Endothelial cell of umbilical vein (primary cell): ENCODE measurements around the gene LENG9. TPM values are rescaled to one million over a fixed set of nuclear protein-coding genes. Genes with fewer than 3 reads are reported as not detected.

Experiments used
- BruUV-seq: library from RNA; stranded (reverse); fragments of 400-500 nt; replicated peaks from 2 replicates; lab custom pipeline; 2021; lab: Mats Ljungman, UMichigan
- CTCF ChIA-PET: fragments of 300-600, 350-600 bp; sonication (Branson Sonifier 250); formaldehyde crosslinking; loops from one replicate; lab custom pipeline; 2021; ENCODE audit warnings: antibody characterized with exemption, inconsistent platforms; lab: Charles Lee
- POLR2A ChIA-PET: fragments of 300-600, 350-600 bp; sonication (Branson Sonifier 250); formaldehyde crosslinking; loops from one replicate; lab custom pipeline; 2021; ENCODE audit warnings: antibody characterized with exemption, inconsistent platforms; lab: Charles Lee
- DNase-seq: peaks from one replicate; pipeline ENCODE4 v3.0.0-alpha.2; 2011; ENCODE audit warnings: low read depth, low spot score
- FAIRE-seq: peaks from 2 replicates; lab custom pipeline; 2011; peaks lifted over from hg19 to GRCh38; lab: Jason Lieb, UNC
- H2AFZ ChIP-seq: 2 replicates; pipeline ENCODE4 v1.6.0; 2012; ENCODE audit warnings: low read depth, low read length, control low read depth, inconsistent platforms
- H3K27ac ChIP-seq: 2 replicates; pipeline ENCODE4 v1.5.1; 2011; ENCODE audit warnings: low read depth, mild to moderate bottlenecking, control low read depth, low read length, moderate library complexity; ENCODE audit not compliant: insufficient read depth
- H3K27me3 ChIP-seq, 2 experiments: 2 replicates each; pipeline versions ENCODE4 v1.6.0 to v1.6.1; 2011; ENCODE audit warnings: low read length in 2 of 2, mixed read lengths in 1 of 2; ENCODE audit not compliant: control insufficient read depth in 2 of 2, insufficient read depth in 2 of 2
- H3K36me3 ChIP-seq, 2 experiments: 2 replicates in 1 of 2; 3 replicates in 1 of 2; pipeline ENCODE4 v1.5.1; 2011; ENCODE audit warnings: low read length in 2 of 2, mild to moderate bottlenecking in 1 of 2, moderate library complexity in 1 of 2; ENCODE audit not compliant: control insufficient read depth in 2 of 2, insufficient read depth in 2 of 2; ENCODE audit errors: extremely low read depth in 1 of 2
- H3K4me1 ChIP-seq: 3 replicates; pipeline ENCODE4 v1.5.1; 2011; ENCODE audit warnings: mild to moderate bottlenecking, low read length; ENCODE audit not compliant: control insufficient read depth, insufficient read depth; ENCODE audit errors: extremely low read depth
- H3K4me2 ChIP-seq: 2 replicates; pipeline ENCODE4 v1.6.1; 2011; ENCODE audit warnings: low read length, control low read depth, mixed read lengths; ENCODE audit not compliant: insufficient read depth
- H3K4me3 ChIP-seq, 3 experiments: fragments of 200-600 bp in 1 of 3; sonication (generic), shearing (Covaris generic) in 1 of 3; replicated peaks in 1 of 3; 2 replicates each; pipeline ENCODE4 v1.5.1; 2011 to 2016; ENCODE audit warnings: control low read depth in 3 of 3, low read length in 3 of 3, mild to moderate bottlenecking in 2 of 3, inconsistent platforms in 1 of 3, low read depth in 1 of 3, moderate library complexity in 1 of 3; ENCODE audit not compliant: insufficient read depth in 1 of 3
- H3K79me2 ChIP-seq: 2 replicates; pipeline ENCODE4 v1.6.0; 2012; ENCODE audit warnings: low read length, inconsistent platforms; ENCODE audit not compliant: control insufficient read depth, insufficient read depth
- H3K9ac ChIP-seq: replicated peaks from 2 replicates; pipeline ENCODE3; 2011; ENCODE audit warnings: low read length, control low read depth; ENCODE audit not compliant: insufficient read depth; ENCODE audit errors: extremely low read depth
- H3K9me1 ChIP-seq: replicated peaks from 3 replicates; pipeline ENCODE4 v1.6.0; 2011; ENCODE audit warnings: mild to moderate bottlenecking, low read length; ENCODE audit not compliant: control insufficient read depth, insufficient read depth; ENCODE audit errors: extremely low read depth
- H3K9me3 ChIP-seq: replicated peaks from 2 replicates; pipeline ENCODE4 v1.5.1; 2012; ENCODE audit warnings: low read length, inconsistent platforms; ENCODE audit not compliant: control insufficient read depth, insufficient read depth
- H4K20me1 ChIP-seq: replicated peaks from 2 replicates; pipeline ENCODE3; 2011; ENCODE audit warnings: mild to moderate bottlenecking, low read length; ENCODE audit not compliant: control insufficient read depth, insufficient read depth; ENCODE audit errors: extremely low read depth
- FOS ChIP-seq: IDR thresholded peaks from 2 replicates; pipeline ENCODE4 v1.6.1; 2011; ENCODE audit warnings: mild to moderate bottlenecking, low read length, moderate library complexity, borderline replicate concordance; ENCODE audit not compliant: insufficient read depth
- JUN ChIP-seq: IDR thresholded peaks from 2 replicates; pipeline ENCODE4 v1.6.1; 2011; ENCODE audit warnings: borderline replicate concordance, low read depth; ENCODE audit not compliant: insufficient read length, insufficient read depth
- MYC ChIP-seq: IDR thresholded peaks from one replicate; pipeline ENCODE4 v1.6.1; 2011; ENCODE audit warnings: mild to moderate bottlenecking, low read depth, low read length
- POLR2AphosphoS5 ChIP-seq: IDR thresholded peaks from 2 replicates; pipeline ENCODE4 v1.6.1; 2012; ENCODE audit warnings: low read depth, mild to moderate bottlenecking, control low read depth, low read length, moderate library complexity; ENCODE audit not compliant: insufficient read depth
- dilution Hi-C: fragments of 300-500 bp; cut with MboI; formaldehyde crosslinking; loops from one replicate; pipeline ENCODE4 v1.15.0; 2019; ENCODE audit warnings: low sequenced_read_pairs; ENCODE audit not compliant: extremely low pct_ligation_motif_present
- intact Hi-C: fragments of 100-400 bp; cut with micrococcal nuclease; formaldehyde crosslinking; loops from one replicate; pipeline ENCODE4 v1.10.0; 2022
- polyA plus RNA-seq, 4 experiments: library from polyadenylated mRNA; depleted of rRNA in 3 of 4; stranded (reverse) in 3 of 4; unstranded in 1 of 4; fragments of >200 nt; gene quantifications; 2 replicates each; pipeline versions ENCODE4 v1.2.1 to v1.2.3, GENCODE V29; 2011 to 2012; ENCODE audit warnings: missing spikeins in 1 of 4
- total RNA-seq: library from RNA; stranded (reverse); gene quantifications from 2 replicates; pipeline ENCODE4 v1.2.3, GENCODE V29; 2021
- TF ChIP-seq, protein P1 (sequence below), 2 donors: IDR thresholded peaks; 1 replicate in 1 of 2; 2 replicates in 1 of 2; pipeline ENCODE4 v1.5.1; 2011; ENCODE audit warnings: low read length in 2 of 2, mild to moderate bottlenecking in 2 of 2, moderate library complexity in 2 of 2, control low read depth in 1 of 2, inconsistent platforms in 1 of 2, low read depth in 1 of 2; ENCODE audit not compliant: insufficient read depth in 1 of 2; ENCODE audit errors: extremely low read depth in 1 of 2
- TF ChIP-seq, protein P2 (sequence below): IDR thresholded peaks from 2 replicates; pipeline ENCODE4 v1.6.1; 2011; ENCODE audit not compliant: insufficient read depth, insufficient read length

Gene LENG9
- total and polyA plus RNA-seq, 2 donors (not counting 3 experiments of a cell fraction or from before 2014, with no cell fraction given), result 0.97 to 2.8 TPM

DNA sequence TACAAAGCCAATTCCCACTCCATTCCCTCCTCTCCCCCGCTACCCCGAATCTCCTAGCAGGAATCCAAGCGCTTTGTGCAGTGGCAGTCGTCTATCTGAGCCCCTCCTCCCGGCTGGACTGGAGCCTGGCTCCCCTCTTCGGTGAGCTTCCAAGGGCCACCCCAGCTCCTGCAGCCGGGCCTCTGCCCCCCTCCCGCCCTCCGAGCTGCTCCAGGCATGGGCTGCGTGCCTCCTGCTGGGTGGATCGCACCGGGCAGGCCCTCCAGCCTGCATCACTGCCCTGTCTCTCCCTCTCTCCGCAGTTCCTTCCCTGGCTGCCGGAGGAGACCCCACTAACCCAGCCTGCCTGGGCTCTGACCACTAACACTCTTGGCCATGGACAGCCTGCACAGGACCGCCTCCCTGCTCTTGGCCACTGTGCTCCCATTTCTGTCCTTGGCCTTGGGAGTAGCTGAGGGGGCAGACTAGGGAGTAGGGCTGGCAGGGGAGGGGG is 27.5 kb downstream of the LENG9 start:
- Histone ChIP-seq H3K27ac (no peak overlapping the region), H2AFZ (no peak overlapping the region), H3K36me3 (no peaks in the 10 kb centered on the region), H3K9me3 (no peaks in the 10 kb centered on the region), H3K4me3 (no peak overlapping the region), H3K79me2 (no peaks in the 10 kb centered on the region), H4K20me1 (no peaks in the 10 kb centered on the region), H3K9me1 (no peaks in the 10 kb centered on the region), H3K9ac (no peak overlapping the region), H3K27me3 (no peaks in the 10 kb centered on the region), H3K4me2 (no peak overlapping the region), H3K4me1 (no peaks in the 10 kb centered on the region)
- TF ChIP-seq JUN, result no peak
- TF ChIP-seq MYC, result no peak
- TF ChIP-seq, protein P1, sequence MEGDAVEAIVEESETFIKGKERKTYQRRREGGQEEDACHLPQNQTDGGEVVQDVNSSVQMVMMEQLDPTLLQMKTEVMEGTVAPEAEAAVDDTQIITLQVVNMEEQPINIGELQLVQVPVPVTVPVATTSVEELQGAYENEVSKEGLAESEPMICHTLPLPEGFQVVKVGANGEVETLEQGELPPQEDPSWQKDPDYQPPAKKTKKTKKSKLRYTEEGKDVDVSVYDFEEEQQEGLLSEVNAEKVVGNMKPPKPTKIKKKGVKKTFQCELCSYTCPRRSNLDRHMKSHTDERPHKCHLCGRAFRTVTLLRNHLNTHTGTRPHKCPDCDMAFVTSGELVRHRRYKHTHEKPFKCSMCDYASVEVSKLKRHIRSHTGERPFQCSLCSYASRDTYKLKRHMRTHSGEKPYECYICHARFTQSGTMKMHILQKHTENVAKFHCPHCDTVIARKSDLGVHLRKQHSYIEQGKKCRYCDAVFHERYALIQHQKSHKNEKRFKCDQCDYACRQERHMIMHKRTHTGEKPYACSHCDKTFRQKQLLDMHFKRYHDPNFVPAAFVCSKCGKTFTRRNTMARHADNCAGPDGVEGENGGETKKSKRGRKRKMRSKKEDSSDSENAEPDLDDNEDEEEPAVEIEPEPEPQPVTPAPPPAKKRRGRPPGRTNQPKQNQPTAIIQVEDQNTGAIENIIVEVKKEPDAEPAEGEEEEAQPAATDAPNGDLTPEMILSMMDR (IDR thresholded peaks at IDR 0.05; ENCODE audit: extremely low read depth in 1 of 2, insufficient read depth in 1 of 2, low read depth in 1 of 2, low read length in 2 of 2), result no peak
- TF ChIP-seq, protein P2, sequence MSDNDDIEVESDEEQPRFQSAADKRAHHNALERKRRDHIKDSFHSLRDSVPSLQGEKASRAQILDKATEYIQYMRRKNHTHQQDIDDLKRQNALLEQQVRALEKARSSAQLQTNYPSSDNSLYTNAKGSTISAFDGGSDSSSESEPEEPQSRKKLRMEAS, result no peak
- no peak for TF ChIP-seq POLR2AphosphoS5
- dilution Hi-C loops (no loop called here), intact Hi-C loops (no loop called here)
- DNase-seq, result no peak
- no peak for FAIRE-seq
- POLR2A ChIA-PET, result interaction anchor here (1.1 kb wide), 1 partner anchor 13 kb away, joined by 3 read pairs; the partner anchor contains the start of gene LENG8
- BruUV-seq, result no TSS peak
- CTCF ChIA-PET, result no interaction called here

DNA sequence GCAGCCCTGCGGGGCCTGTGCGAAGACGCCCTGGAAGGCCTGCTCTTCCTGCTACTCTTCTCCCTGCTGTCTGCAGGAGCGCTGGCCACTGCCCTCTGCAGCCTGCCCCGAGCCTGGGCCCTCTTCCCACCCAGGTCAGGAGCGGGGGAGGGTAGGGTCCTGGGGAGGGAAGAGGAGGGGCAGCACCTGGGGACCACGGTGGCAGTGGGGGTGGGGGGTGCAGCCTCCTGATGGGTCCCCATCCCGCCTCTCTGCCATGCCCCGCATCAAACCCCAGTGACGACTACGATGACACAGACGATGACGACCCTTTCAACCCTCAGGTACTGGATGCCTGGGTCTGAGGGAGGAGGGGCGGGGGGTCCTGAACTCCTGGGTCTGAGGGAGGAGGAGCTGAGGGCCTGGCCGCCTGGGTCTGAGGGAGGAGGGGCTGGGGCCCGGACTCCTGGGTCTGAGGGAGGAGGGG is 28.0 kb downstream of the LENG9 start:
- no peak for TF ChIP-seq FOS
- no peak for TF ChIP-seq MYC
- H3K27ac ChIP-seq, result no peak overlapping the region
- intact Hi-C loops, result no loop called here
- DNase-seq (no peak), FAIRE-seq (no peak)
- no peak overlapping the region for H3K9ac ChIP-seq
- dilution Hi-C loops, result no loop called here
- no peaks in the 10 kb centered on the region for H3K4me1 ChIP-seq
- H3K9me1 ChIP-seq, result no peaks in the 10 kb centered on the region
- no peaks in the 10 kb centered on the region for H3K79me2 ChIP-seq
- H4K20me1 ChIP-seq, result no peaks in the 10 kb centered on the region
- H3K36me3 ChIP-seq, result no peaks in the 10 kb centered on the region
- H3K9me3 ChIP-seq, result no peaks in the 10 kb centered on the region
- CTCF ChIA-PET, result no interaction called here
- no peak overlapping the region for H3K4me3 ChIP-seq
- H3K27me3 ChIP-seq, result no peaks in the 10 kb centered on the region
- BruUV-seq, result no TSS peak
- H3K4me2 ChIP-seq, result no peak overlapping the region
- POLR2A ChIA-PET, result no interaction called here
- H2AFZ ChIP-seq, result no peak overlapping the region
